ENCODE results near the gene ATP5F1A.

Gene ATP5F1A

DNA sequence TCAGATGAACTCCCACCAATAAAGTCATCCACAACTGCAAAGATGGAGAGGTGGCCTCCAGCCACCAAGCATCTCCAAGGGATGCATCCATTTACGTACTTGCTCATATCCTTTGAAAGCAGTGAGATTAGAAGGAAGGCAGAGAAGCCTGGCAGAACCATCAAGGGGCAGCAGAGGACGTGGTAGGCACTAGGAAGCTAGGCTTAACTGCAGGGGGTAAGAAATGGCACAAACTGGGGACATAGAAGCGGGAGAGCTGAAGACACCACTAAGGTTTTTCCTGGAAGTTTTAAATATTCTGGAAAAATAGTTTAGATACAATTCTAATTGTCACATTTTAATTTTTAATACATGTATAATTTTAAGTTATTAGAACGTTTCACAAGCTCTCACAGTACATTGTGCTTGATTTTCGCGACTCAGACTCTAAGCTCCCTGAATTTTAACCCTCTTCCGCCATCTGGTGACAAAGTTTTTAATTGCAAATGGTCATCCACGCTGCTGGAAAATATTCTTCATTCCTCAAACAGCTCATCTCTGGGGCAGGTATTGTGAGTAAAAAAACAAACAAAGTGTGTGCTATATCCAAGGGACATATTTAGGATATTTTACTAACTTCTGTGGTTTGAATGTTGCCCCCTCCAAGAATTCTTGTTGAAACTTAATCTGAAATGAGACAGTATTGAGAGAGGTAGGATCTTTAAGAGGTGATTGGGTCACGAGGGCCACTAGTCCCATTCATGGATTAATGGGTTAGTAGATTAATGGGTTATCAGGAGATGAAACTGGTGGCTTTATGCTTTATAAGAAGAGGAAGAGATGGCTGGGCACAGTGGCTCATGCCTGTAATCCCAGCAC, 24.4 kb downstream of the ATP5F1A start:
- no peaks in the 10 kb centered on the region for H4K20me1 ChIP-seq (ENCODE audit: insufficient read depth, low read length)
- no peaks in the 10 kb centered on the region for H3K9me3 ChIP-seq (replicated peaks; ENCODE audit: insufficient read depth, low read length)
- no peaks in the 10 kb centered on the region for H3K9me2 ChIP-seq (replicated peaks; ENCODE audit: insufficient read depth, low read length)
- H3K4me3 ChIP-seq (ENCODE audit: low read length), result no peak overlapping the region
- peak; percentile 62 for DNase-seq
- no peak overlapping the region for H3K4me2 ChIP-seq (ENCODE audit: low read depth, low read length)
- no peak overlapping the region for H2AFZ ChIP-seq (ENCODE audit: low read length)
- peaks cover 14% of the 10 kb centered on the region for H3F3A ChIP-seq (ENCODE audit: insufficient read depth, low read length)
- no peaks in the 10 kb centered on the region for H3K27me3 ChIP-seq (replicated peaks; ENCODE audit: insufficient read depth, low read length)
- no peaks in the 10 kb centered on the region for H3K4me1 ChIP-seq (ENCODE audit: low read length)
- 0 out of 2 replicates have a peak, but pooled peaks cover 3% of the 10 kb centered on the region for H3K79me2 ChIP-seq (ENCODE audit: low read length)
- H3K9ac ChIP-seq (ENCODE audit: low read length), result no peak overlapping the region
- no peak for TF ChIP-seq EZH2 (optimal IDR thresholded peaks at IDR 0.05; ENCODE audit: low read depth, low read length)
- TF ChIP-seq CTCF (IDR thresholded peaks at IDR 0.05; ENCODE audit: low read length), result peak; percentile 65
- H3K36me3 ChIP-seq (replicated peaks; ENCODE audit: insufficient read depth, low read length), result no peaks in the 10 kb centered on the region
- no peak overlapping the region for H3K27ac ChIP-seq (ENCODE audit: low read length)

GRCh38 chr18:46072959-46073358, 25.1 kb downstream of the ATP5F1A start:
- Histone ChIP-seq H3K4me1 (ENCODE audit: low read length) (no peaks in the 10 kb centered on the region), H3K79me2 (ENCODE audit: low read length) (0 out of 2 replicates have a peak, but pooled peaks cover 3% of the 10 kb centered on the region), H3K27me3 (replicated peaks; ENCODE audit: insufficient read depth, low read length) (no peaks in the 10 kb centered on the region), H3K9ac (ENCODE audit: low read length) (no peak overlapping the region), H3K9me2 (replicated peaks; ENCODE audit: insufficient read depth, low read length) (no peaks in the 10 kb centered on the region), H3K4me2 (ENCODE audit: low read depth, low read length) (no peak overlapping the region; the same call in 1 of the 2 replicates), H2AFZ (ENCODE audit: low read length) (no peak overlapping the region), H3K9me3 (replicated peaks; ENCODE audit: insufficient read depth, low read length) (no peaks in the 10 kb centered on the region), H3K36me3 (replicated peaks; ENCODE audit: insufficient read depth, low read length) (no peaks in the 10 kb centered on the region), H3K27ac (ENCODE audit: low read length) (no peak overlapping the region), H3K4me3 (ENCODE audit: low read length) (no peak overlapping the region), H4K20me1 (ENCODE audit: insufficient read depth, low read length) (no peaks in the 10 kb centered on the region), H3F3A (ENCODE audit: insufficient read depth, low read length) (peaks cover 14% of the 10 kb centered on the region)
- TF ChIP-seq EZH2phosphoT487 (IDR thresholded peaks at IDR 0.05; ENCODE audit: low read length) (no peak), EZH2 (optimal IDR thresholded peaks at IDR 0.05; ENCODE audit: low read depth, low read length) (no peak), CTCF (IDR thresholded peaks at IDR 0.05; ENCODE audit: low read length) (no peak)
- DNase-seq, result no peak

GRCh38 chr18:46072376-46072867, 25.7 kb downstream of the ATP5F1A start:
- H3F3A ChIP-seq (ENCODE audit: insufficient read depth, low read length), result peaks cover 9% of the 10 kb centered on the region
- H3K4me2 ChIP-seq (ENCODE audit: low read depth, low read length), result peak overlapping the region; percentile 68
- H3K9ac ChIP-seq (ENCODE audit: low read length), result peak overlapping the region; percentile 55; the same call in 1 of the 2 replicates
- H4K20me1 ChIP-seq (ENCODE audit: insufficient read depth, low read length), result no peaks in the 10 kb centered on the region
- H3K4me3 ChIP-seq (ENCODE audit: low read length), result peak overlapping the region; percentile 65
- no peak for DNase-seq
- H3K4me1 ChIP-seq (ENCODE audit: low read length), result peaks cover 3% of the 10 kb centered on the region; the same call in 1 of the 2 replicates
- no peaks in the 10 kb centered on the region for H3K9me2 ChIP-seq (replicated peaks; ENCODE audit: insufficient read depth, low read length)
- no peak for TF ChIP-seq CTCF (IDR thresholded peaks at IDR 0.05; ENCODE audit: low read length)
- TF ChIP-seq EZH2phosphoT487 (IDR thresholded peaks at IDR 0.05; ENCODE audit: low read length), result no peak
- TF ChIP-seq EZH2 (optimal IDR thresholded peaks at IDR 0.05; ENCODE audit: low read depth, low read length), result no peak
- H3K79me2 ChIP-seq (ENCODE audit: low read length), result 0 out of 2 replicates have a peak, but pooled peaks cover 3% of the 10 kb centered on the region
- no peaks in the 10 kb centered on the region for H3K27me3 ChIP-seq (replicated peaks; ENCODE audit: insufficient read depth, low read length)
- H3K9me3 ChIP-seq (replicated peaks; ENCODE audit: insufficient read depth, low read length), result no peaks in the 10 kb centered on the region
- no peaks in the 10 kb centered on the region for H3K36me3 ChIP-seq (replicated peaks; ENCODE audit: insufficient read depth, low read length)
- H3K27ac ChIP-seq (ENCODE audit: low read length), result no peak overlapping the region
- peak overlapping the region; percentile 30 for H2AFZ ChIP-seq (ENCODE audit: low read length)
